ENCODE measurements around the gene FAM72B.
"Not testable (repeated sequence)": the region's sequence is repeated elsewhere in the genome, so short reads cannot be mapped to it uniquely, and the experiment has no call there.

DNA sequence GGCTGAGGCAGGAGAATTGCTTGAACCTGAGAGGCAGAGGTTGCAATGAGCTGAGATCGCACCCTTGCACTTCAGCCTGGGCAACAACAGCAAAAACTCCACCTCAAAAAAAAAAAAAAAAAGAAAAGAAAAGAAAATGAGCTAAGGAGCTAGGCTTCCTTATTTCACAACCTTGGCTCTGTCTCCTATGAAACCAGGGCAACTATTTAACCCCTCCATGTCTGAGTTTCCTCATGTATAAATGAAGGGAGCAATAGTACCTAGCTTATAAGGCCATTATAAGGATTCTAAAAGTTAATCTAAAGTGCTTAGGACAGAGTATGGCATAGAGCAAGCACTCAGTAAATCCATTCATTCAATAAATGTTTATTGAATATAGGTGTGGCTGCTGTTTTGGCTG, 32.8 kb downstream of the FAM72B start:
- TF ChIP-seq, protein P1, sequence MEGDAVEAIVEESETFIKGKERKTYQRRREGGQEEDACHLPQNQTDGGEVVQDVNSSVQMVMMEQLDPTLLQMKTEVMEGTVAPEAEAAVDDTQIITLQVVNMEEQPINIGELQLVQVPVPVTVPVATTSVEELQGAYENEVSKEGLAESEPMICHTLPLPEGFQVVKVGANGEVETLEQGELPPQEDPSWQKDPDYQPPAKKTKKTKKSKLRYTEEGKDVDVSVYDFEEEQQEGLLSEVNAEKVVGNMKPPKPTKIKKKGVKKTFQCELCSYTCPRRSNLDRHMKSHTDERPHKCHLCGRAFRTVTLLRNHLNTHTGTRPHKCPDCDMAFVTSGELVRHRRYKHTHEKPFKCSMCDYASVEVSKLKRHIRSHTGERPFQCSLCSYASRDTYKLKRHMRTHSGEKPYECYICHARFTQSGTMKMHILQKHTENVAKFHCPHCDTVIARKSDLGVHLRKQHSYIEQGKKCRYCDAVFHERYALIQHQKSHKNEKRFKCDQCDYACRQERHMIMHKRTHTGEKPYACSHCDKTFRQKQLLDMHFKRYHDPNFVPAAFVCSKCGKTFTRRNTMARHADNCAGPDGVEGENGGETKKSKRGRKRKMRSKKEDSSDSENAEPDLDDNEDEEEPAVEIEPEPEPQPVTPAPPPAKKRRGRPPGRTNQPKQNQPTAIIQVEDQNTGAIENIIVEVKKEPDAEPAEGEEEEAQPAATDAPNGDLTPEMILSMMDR (IDR thresholded peaks at IDR 0.05) = not testable (repeated sequence)
- not testable (repeated sequence) for TF ChIP-seq POLR2A (IDR thresholded peaks at IDR 0.05)
